ENCODE results near the gene MACROD2. TPM values are rescaled to one million over a fixed set of nuclear protein-coding genes. Genes with fewer than 3 reads are reported as not detected.

Gene MACROD2
- total RNA-seq, 1 donor from 2014 or later: 2.5 TPM

- no peak for DNase-seq (ENCODE audit: extremely low spot score, unreplicated experiment)
- no peaks in the 10 kb centered on the region for H3K4me1 Mint-ChIP-seq (ENCODE audit: unreplicated experiment)
- no peak for TF ChIP-seq CTCF (IDR thresholded peaks at IDR 0.05)
- H3K27me3 Mint-ChIP-seq (ENCODE audit: unreplicated experiment): no peaks in the 10 kb centered on the region
- peaks cover 20% of the 10 kb centered on the region for H3K9me3 Mint-ChIP-seq (ENCODE audit: unreplicated experiment)
- no peak overlapping the region for H3K4me3 Mint-ChIP-seq (ENCODE audit: unreplicated experiment)
- H3K27ac Mint-ChIP-seq (ENCODE audit: unreplicated experiment): no peak overlapping the region
- H3K36me3 Mint-ChIP-seq (ENCODE audit: unreplicated experiment): no peaks in the 10 kb centered on the region
These were observed 1208.9 kb downstream of the MACROD2 start for GRCh38 chr20:15204234-15204633.

GRCh38 chr20:15205028-15205427, 1209.7 kb downstream of the MACROD2 start:
- Mint-ChIP-seq H3K27me3 (ENCODE audit: unreplicated experiment) (no peaks in the 10 kb centered on the region), H3K4me1 (ENCODE audit: unreplicated experiment) (no peaks in the 10 kb centered on the region), H3K27ac (ENCODE audit: unreplicated experiment) (no peak overlapping the region)

GRCh38 chr20:15205719-15206118, 1210.4 kb downstream of the MACROD2 start:
- Mint-ChIP-seq H3K36me3 (ENCODE audit: unreplicated experiment) (no peaks in the 10 kb centered on the region), H3K27ac (ENCODE audit: unreplicated experiment) (no peak overlapping the region), H3K9me3 (ENCODE audit: unreplicated experiment) (peaks cover 20% of the 10 kb centered on the region), H3K4me3 (ENCODE audit: unreplicated experiment) (no peak overlapping the region), H3K4me1 (ENCODE audit: unreplicated experiment) (no peaks in the 10 kb centered on the region), H3K27me3 (ENCODE audit: unreplicated experiment) (no peaks in the 10 kb centered on the region)
- DNase-seq (ENCODE audit: extremely low spot score, unreplicated experiment): no peak
- no peak for TF ChIP-seq CTCF (IDR thresholded peaks at IDR 0.05)

More at GRCh38 chr20:15205028-15205427, 1209.7 kb downstream of the MACROD2 start:
- Mint-ChIP-seq H3K9me3 (ENCODE audit: unreplicated experiment) (peaks cover 20% of the 10 kb centered on the region), H3K4me3 (ENCODE audit: unreplicated experiment) (no peak overlapping the region), H3K36me3 (ENCODE audit: unreplicated experiment) (no peaks in the 10 kb centered on the region)
- DNase-seq (ENCODE audit: extremely low spot score, unreplicated experiment): no peak
- TF ChIP-seq CTCF (IDR thresholded peaks at IDR 0.05): no peak

- DNase-seq (ENCODE audit: extremely low spot score, unreplicated experiment): no peak
- Mint-ChIP-seq H3K27ac (ENCODE audit: unreplicated experiment) (no peak overlapping the region), H3K9me3 (ENCODE audit: unreplicated experiment) (peaks cover 9% of the 10 kb centered on the region), H3K4me3 (ENCODE audit: unreplicated experiment) (no peak overlapping the region), H3K27me3 (ENCODE audit: unreplicated experiment) (no peaks in the 10 kb centered on the region), H3K36me3 (ENCODE audit: unreplicated experiment) (no peaks in the 10 kb centered on the region), H3K4me1 (ENCODE audit: unreplicated experiment) (no peaks in the 10 kb centered on the region)
- no peak for TF ChIP-seq CTCF (IDR thresholded peaks at IDR 0.05)
These were observed 1214.2 kb downstream of the MACROD2 start for GRCh38 chr20:15209537-15209936.

- H3K27me3 Mint-ChIP-seq (ENCODE audit: unreplicated experiment): no peaks in the 10 kb centered on the region
- H3K9me3 Mint-ChIP-seq (ENCODE audit: unreplicated experiment): peaks cover 4% of the 10 kb centered on the region
- DNase-seq (ENCODE audit: extremely low spot score, unreplicated experiment): no peak
- H3K27ac Mint-ChIP-seq (ENCODE audit: unreplicated experiment): no peak overlapping the region
- H3K36me3 Mint-ChIP-seq (ENCODE audit: unreplicated experiment): no peaks in the 10 kb centered on the region
- no peak for TF ChIP-seq CTCF (IDR thresholded peaks at IDR 0.05)
- no peak overlapping the region for H3K4me3 Mint-ChIP-seq (ENCODE audit: unreplicated experiment)
- no peaks in the 10 kb centered on the region for H3K4me1 Mint-ChIP-seq (ENCODE audit: unreplicated experiment)
These were observed 1218.7 kb downstream of the MACROD2 start for GRCh38 chr20:15214051-15214450.

Measured in osteocyte (in vitro differentiated cells).